Activated CD4-positive, alpha-beta T cell treated with anti-CD3 and anti-CD28 coated beads, Interleukin-2, amount 10 ng/mL, durations not matched to agents 24 days and 14 days (primary cell): ENCODE data around the gene LAMA5. TPM values are rescaled to one million over a fixed set of nuclear protein-coding genes. Genes with fewer than 3 reads are reported as not detected.

Experiments used
- total RNA-seq: library from RNA; stranded (reverse); gene quantifications from 2 replicates; pipeline ENCODE4 v1.2.3, GENCODE V29; 2022

LAMA5 gene
- total RNA-seq, 1 donor from 2014 or later = 2.1 TPM

Other genes starting within 250 kb of the LAMA5 start
- 44.0 and 45.3 TPM in 2 replicates for gene LSM14B, start 244.8 kb downstream of the LAMA5 start, total RNA-seq
- gene PSMA7, start 223.9 kb downstream of the LAMA5 start, total RNA-seq = 434 and 449 TPM in 2 replicates
- gene SS18L1, start 223.5 kb downstream of the LAMA5 start, total RNA-seq = 26.7 and 29.0 TPM in 2 replicates
- gene MTG2, start 184.3 kb downstream of the LAMA5 start, total RNA-seq = 43.0 and 44.4 TPM in 2 replicates
- gene HRH3, start 147.0 kb downstream of the LAMA5 start, total RNA-seq = not detected in 2 replicates
- 29.0 and 29.2 TPM in 2 replicates for gene OSBPL2, start 128.8 kb downstream of the LAMA5 start, total RNA-seq
- 179 and 183 TPM in 2 replicates for gene ADRM1, start 64.3 kb downstream of the LAMA5 start, total RNA-seq
- gene RPS21, start 19.8 kb upstream of the LAMA5 start, total RNA-seq = 2,091 and 2,109 TPM in 2 replicates
- 13.1 and 13.5 TPM in 2 replicates for gene CABLES2, start 40.0 kb upstream of the LAMA5 start, total RNA-seq
- gene RBBP8NL, start 60.2 kb upstream of the LAMA5 start, total RNA-seq = not detected in 2 replicates
- gene GATA5, start 108.7 kb upstream of the LAMA5 start, total RNA-seq = not detected in 2 replicates